Liver (tissue), 9 donors: ENCODE measurements around the gene FAP. TPM values are rescaled to one million over a fixed set of nuclear protein-coding genes. Genes with fewer than 3 reads are reported as not detected.

ENCODE experiments used
- DNase-seq: peaks from one replicate; pipeline ENCODE4 v3.0.0-alpha.2; 2017; ENCODE audit warnings: low spot score
- H3K27ac ChIP-seq, 2 donors: one replicate each; pipeline ENCODE4 v1.7.0; 2013; ENCODE audit warnings: inconsistent platforms in 2 of 2, low read length in 2 of 2, control low read depth in 1 of 2, low read depth in 1 of 2, mild to moderate bottlenecking in 1 of 2
- H3K27me3 ChIP-seq, 4 donors: one replicate each; pipeline versions ENCODE4 v1.6.1 to v1.7.0; 2013; ENCODE audit warnings: low read length in 3 of 4, inconsistent platforms in 1 of 4, mild to moderate bottlenecking in 1 of 4, moderate library complexity in 1 of 4; ENCODE audit not compliant: control insufficient read depth in 4 of 4, insufficient read depth in 4 of 4
- H3K36me3 ChIP-seq, 4 donors: one replicate each; pipeline versions ENCODE4 v1.6.1 to v1.7.0; 2013; ENCODE audit warnings: low read length in 3 of 4, mild to moderate bottlenecking in 3 of 4, low read depth in 1 of 4, moderate library complexity in 1 of 4; ENCODE audit not compliant: control insufficient read depth in 4 of 4, insufficient read depth in 3 of 4
- H3K4me1 ChIP-seq, 4 donors: one replicate each; pipeline versions ENCODE4 v1.6.1 to v1.7.0; 2013; ENCODE audit warnings: low read length in 3 of 4, mild to moderate bottlenecking in 3 of 4, moderate library complexity in 1 of 4; ENCODE audit not compliant: control insufficient read depth in 4 of 4, insufficient read depth in 4 of 4
- H3K4me3 ChIP-seq, 3 donors: one replicate each; pipeline versions ENCODE4 v1.6.1 to v1.7.0; 2013; ENCODE audit warnings: low read length in 3 of 3, control low read depth in 1 of 3, low read depth in 1 of 3, mild to moderate bottlenecking in 1 of 3
- H3K9ac ChIP-seq, 2 donors: one replicate each; pipeline ENCODE4 v1.7.0; 2013; ENCODE audit warnings: low read length in 2 of 2, mild to moderate bottlenecking in 2 of 2, moderate library complexity in 2 of 2, control low read depth in 1 of 2, low read depth in 1 of 2
- H3K9me3 ChIP-seq, 4 donors: one replicate each; pipeline versions ENCODE4 v1.6.1 to v1.7.0; 2013; ENCODE audit warnings: low read length in 3 of 4; ENCODE audit not compliant: control insufficient read depth in 4 of 4
- EGR1 ChIP-seq, 2 donors: IDR thresholded peaks; 2 replicates each; pipeline ENCODE4 v1.6.1; 2016 to 2018; ENCODE audit warnings: antibody characterized with exemption in 2 of 2, low read depth in 2 of 2
- FOXA1 ChIP-seq: IDR thresholded peaks from 2 replicates; pipeline ENCODE4 v1.6.1; 2016; ENCODE audit warnings: antibody characterized with exemption
- FOXA2 ChIP-seq: IDR thresholded peaks from 2 replicates; pipeline ENCODE4 v1.6.1; 2016; ENCODE audit warnings: antibody characterized with exemption
- GABPA ChIP-seq, 2 donors: IDR thresholded peaks in 1 of 2; conservative IDR thresholded peaks in 1 of 2; 2 replicates each; pipeline ENCODE4 v1.6.1; 2016; ENCODE audit warnings: antibody characterized with exemption in 2 of 2, mild to moderate bottlenecking in 1 of 2, moderate library complexity in 1 of 2
- HNF4A ChIP-seq, 2 donors: conservative IDR thresholded peaks; 2 replicates each; pipeline ENCODE4 v1.6.1; 2016; ENCODE audit warnings: antibody characterized with exemption in 2 of 2, mild to moderate bottlenecking in 2 of 2
- HNF4G ChIP-seq: IDR thresholded peaks from 2 replicates; pipeline ENCODE4 v1.6.1; 2016; ENCODE audit warnings: antibody characterized with exemption
- JUND ChIP-seq, 2 donors: IDR thresholded peaks; 2 replicates each; pipeline ENCODE4 v1.6.1; 2016; ENCODE audit warnings: antibody characterized with exemption in 2 of 2
- MAX ChIP-seq: IDR thresholded peaks from 2 replicates; pipeline ENCODE4 v1.6.1; 2016; ENCODE audit warnings: antibody characterized with exemption
- NR2F2 ChIP-seq: IDR thresholded peaks from 2 replicates; pipeline ENCODE4 v1.6.1; 2016; ENCODE audit warnings: antibody characterized with exemption
- RAD21 ChIP-seq, 2 donors: IDR thresholded peaks; 2 replicates each; pipeline ENCODE4 v1.6.1; 2016; ENCODE audit warnings: antibody characterized with exemption in 2 of 2, mild to moderate bottlenecking in 2 of 2
- REST ChIP-seq: IDR thresholded peaks from 2 replicates; pipeline ENCODE4 v1.6.1; 2016; ENCODE audit warnings: antibody characterized with exemption, mild to moderate bottlenecking
- RXRA ChIP-seq, 2 donors: IDR thresholded peaks; 2 replicates each; pipeline ENCODE4 v1.6.1; 2017 to 2018; ENCODE audit warnings: antibody characterized with exemption in 2 of 2, mild to moderate bottlenecking in 1 of 2
- SP1 ChIP-seq: IDR thresholded peaks from 2 replicates; pipeline ENCODE4 v1.6.1; 2018; ENCODE audit warnings: antibody characterized with exemption, mild to moderate bottlenecking
- YY1 ChIP-seq: IDR thresholded peaks from 2 replicates; pipeline ENCODE4 v1.6.1; 2016; ENCODE audit warnings: antibody characterized with exemption, mild to moderate bottlenecking
- WGBS: extraction: QIAGEN DNeasy Blood & Tissue Kit; methylation state at CpG from one replicate; pipeline ENCODE4 v1.1.7; 2013; 5-methylcytosine and 5-hydroxymethylcytosine counted together
- polyA plus RNA-seq, 2 donors: library from polyadenylated mRNA; stranded (reverse) in 1 of 2; unstranded in 1 of 2; fragments of 200-250 nt in 1 of 2; fragments of >200 nt in 1 of 2; fragmentation: Nextera tagmentation in 1 of 2; extraction: Ambion mirVana in 1 of 2; gene quantifications; one replicate each; pipeline versions ENCODE4 v1.2.1 to v1.2.3, GENCODE V29; 2013 to 2015
- total RNA-seq, 2 donors: library from RNA; depleted of rRNA; stranded (reverse); fragments of >200 nt; gene quantifications; one replicate each; pipeline ENCODE4 v1.2.3, GENCODE V29; 2014
- TF ChIP-seq, protein P1 (sequence below): IDR thresholded peaks from 2 replicates; pipeline ENCODE4 v1.6.1; 2016; ENCODE audit warnings: antibody characterized with exemption
- donor health status: healthy.
- donor health status: healthy.
- donor health status: healthy.
- donor health status: healthy.
- donor health status: healthy.

The FAP gene
- total and polyA plus RNA-seq, 4 donors: 0.10 to 0.42 (median 0.23) TPM

DNA sequence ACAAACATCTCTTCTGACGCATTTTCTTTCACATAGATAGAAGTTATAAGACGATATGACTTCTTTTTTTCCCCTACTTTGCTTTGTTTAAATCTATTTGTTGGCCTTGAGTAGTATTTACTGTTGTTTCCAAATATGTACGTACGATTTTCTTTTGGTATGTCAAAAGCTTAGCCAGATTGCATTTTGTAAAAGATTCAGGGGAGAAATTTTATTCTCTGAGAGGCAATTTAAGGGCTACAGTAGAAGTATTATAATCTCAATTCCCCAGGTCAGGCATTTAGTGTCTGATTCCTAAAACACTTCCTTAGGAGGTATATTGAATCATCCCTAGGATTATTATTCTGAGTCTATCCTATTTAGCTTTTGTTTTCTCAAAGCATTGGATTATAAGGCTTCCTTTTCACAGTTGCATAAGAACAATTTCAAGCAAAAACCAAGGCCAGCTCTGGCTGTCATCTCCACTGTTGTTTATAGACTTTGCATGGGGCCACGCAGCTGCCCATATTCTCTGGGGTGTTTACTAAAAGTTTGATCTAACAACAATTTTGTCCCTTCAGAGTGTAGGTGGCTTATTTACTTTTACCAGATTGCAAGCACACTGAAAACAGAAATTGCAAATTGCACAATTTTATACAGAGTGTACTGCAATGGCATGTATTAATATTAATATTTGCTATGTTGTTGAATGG lies 57.6 kb downstream of the FAP start:
- peaks cover 0 to 14% (median under 1%) of the 10 kb centered on the region in 4 donors for H3K4me1 ChIP-seq
- 63% methylated on average over 5 of the region's 5 CpGs for WGBS
- TF ChIP-seq HNF4G (no peak), HNF4A (conservative IDR thresholded peaks at IDR 0.05) (no peak), NR2F2 (no peak), YY1 (no peak), GABPA (IDR thresholded peaks at IDR 0.05 in 1 of 2, conservative IDR thresholded peaks at IDR 0.05 in 1 of 2) (no peak), FOXA2 (no peak), MAX (no peak)
- TF ChIP-seq, protein P1, sequence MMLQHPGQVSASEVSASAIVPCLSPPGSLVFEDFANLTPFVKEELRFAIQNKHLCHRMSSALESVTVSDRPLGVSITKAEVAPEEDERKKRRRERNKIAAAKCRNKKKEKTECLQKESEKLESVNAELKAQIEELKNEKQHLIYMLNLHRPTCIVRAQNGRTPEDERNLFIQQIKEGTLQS: no peak
- no peak for DNase-seq
- H3K9me3 ChIP-seq: no peaks in the 10 kb centered on the region
- H3K36me3 ChIP-seq: no peaks in the 10 kb centered on the region
- H3K27me3 ChIP-seq: no peaks in the 10 kb centered on the region
- H3K9ac ChIP-seq: no peak overlapping the region
- no peak overlapping the region for H3K4me3 ChIP-seq
- H3K27ac ChIP-seq: no peak overlapping the region

GRCh38 chr2:162184821-162185450 lies 58.3 kb downstream of the FAP start:
- Histone ChIP-seq H3K36me3 (no peaks in the 10 kb centered on the region), H3K4me3 (no peak overlapping the region), H3K27me3 (no peaks in the 10 kb centered on the region), H3K9me3 (no peaks in the 10 kb centered on the region), H3K9ac (no peak overlapping the region), H3K27ac (no peak overlapping the region), H3K4me1 (peaks cover 0 to 14% (median under 1%) of the 10 kb centered on the region in 4 donors)
- DNase-seq: no peak
- TF ChIP-seq RAD21 (IDR thresholded peaks at IDR 0.05): no peak
- peak; percentile 26 to 31 for TF ChIP-seq HNF4A (conservative IDR thresholded peaks at IDR 0.05)
- TF ChIP-seq MAX: no peak
- peak in 1 of 2 donors; percentile 30 for TF ChIP-seq EGR1 (IDR thresholded peaks at IDR 0.05; ENCODE audit: low read depth in 2 of 2)
- TF ChIP-seq REST: no peak
- TF ChIP-seq SP1: peak; percentile 77
- TF ChIP-seq FOXA1: no peak
- peak in 1 of 2 donors; percentile 48 for TF ChIP-seq GABPA (IDR thresholded peaks at IDR 0.05 in 1 of 2, conservative IDR thresholded peaks at IDR 0.05 in 1 of 2)
- TF ChIP-seq, protein P1: no peak
- TF ChIP-seq NR2F2: no peak
- no peak for TF ChIP-seq FOXA2
- no peak for TF ChIP-seq YY1
- TF ChIP-seq RXRA (IDR thresholded peaks at IDR 0.05): peak; percentile 62 to 64
- peak in 1 of 2 donors; percentile 14 for TF ChIP-seq JUND (IDR thresholded peaks at IDR 0.05)
- WGBS: 20% methylated on average over 2 of the region's 2 CpGs
